ENCODE measurements around the gene FRMD4B.

The FRMD4B gene

GRCh38 chr3:69330891-69331400 lies 54.9 kb downstream of the FRMD4B start:
- TF ChIP-seq GATA2 (IDR thresholded peaks at IDR 0.05; ENCODE audit: low read depth, low read length) (no peak), GATA3 (IDR thresholded peaks at IDR 0.05; ENCODE audit: low read depth, low read length) (no peak)

GRCh38 chr3:69329892-69330291 lies 56.0 kb downstream of the FRMD4B start:
- TF ChIP-seq GATA3 (IDR thresholded peaks at IDR 0.05; ENCODE audit: low read depth, low read length), result no peak
- no peak for TF ChIP-seq GATA2 (IDR thresholded peaks at IDR 0.05; ENCODE audit: low read depth, low read length)

- TF ChIP-seq GATA3 (IDR thresholded peaks at IDR 0.05; ENCODE audit: low read depth, low read length) (no peak), GATA2 (IDR thresholded peaks at IDR 0.05; ENCODE audit: low read depth, low read length) (no peak)
These were observed 57.0 kb downstream of the FRMD4B start for GRCh38 chr3:69328963-69329302.

GRCh38 chr3:69328103-69328962 lies 57.6 kb downstream of the FRMD4B start:
- TF ChIP-seq GATA3 (IDR thresholded peaks at IDR 0.05; ENCODE audit: low read depth, low read length), result no peak
- TF ChIP-seq GATA2 (IDR thresholded peaks at IDR 0.05; ENCODE audit: low read depth, low read length), result no peak

- no peak for TF ChIP-seq GATA2 (IDR thresholded peaks at IDR 0.05; ENCODE audit: low read depth, low read length)
- TF ChIP-seq GATA3 (IDR thresholded peaks at IDR 0.05; ENCODE audit: low read depth, low read length), result no peak
These were observed 59.0 kb downstream of the FRMD4B start for GRCh38 chr3:69326855-69327300.

GRCh38 chr3:69325151-69325550 lies 60.7 kb downstream of the FRMD4B start:
- no peak for TF ChIP-seq GATA3 (IDR thresholded peaks at IDR 0.05; ENCODE audit: low read depth, low read length)

GRCh38 chr3:69324362-69325025 lies 61.4 kb downstream of the FRMD4B start:
- TF ChIP-seq GATA2 (IDR thresholded peaks at IDR 0.05; ENCODE audit: low read depth, low read length) (no peak), GATA3 (IDR thresholded peaks at IDR 0.05; ENCODE audit: low read depth, low read length) (no peak)

GRCh38 chr3:69323941-69324340 lies 61.9 kb downstream of the FRMD4B start:
- no peak for TF ChIP-seq GATA3 (IDR thresholded peaks at IDR 0.05; ENCODE audit: low read depth, low read length)
- TF ChIP-seq GATA2 (IDR thresholded peaks at IDR 0.05; ENCODE audit: low read depth, low read length), result no peak

GRCh38 chr3:69322158-69322509 lies 63.8 kb downstream of the FRMD4B start:
- TF ChIP-seq GATA3 (IDR thresholded peaks at IDR 0.05; ENCODE audit: low read depth, low read length), result no peak

GRCh38 chr3:69321301-69322157 lies 64.4 kb downstream of the FRMD4B start:
- TF ChIP-seq GATA2 (IDR thresholded peaks at IDR 0.05; ENCODE audit: low read depth, low read length) (no peak), GATA3 (IDR thresholded peaks at IDR 0.05; ENCODE audit: low read depth, low read length) (no peak)

- no peak for TF ChIP-seq GATA2 (IDR thresholded peaks at IDR 0.05; ENCODE audit: low read depth, low read length)
- no peak for TF ChIP-seq GATA3 (IDR thresholded peaks at IDR 0.05; ENCODE audit: low read depth, low read length)
These were observed 65.0 kb downstream of the FRMD4B start for GRCh38 chr3:69320871-69321271.

- TF ChIP-seq GATA3 (IDR thresholded peaks at IDR 0.05; ENCODE audit: low read depth, low read length), result no peak
- TF ChIP-seq GATA2 (IDR thresholded peaks at IDR 0.05; ENCODE audit: low read depth, low read length), result no peak
These were observed 66.2 kb downstream of the FRMD4B start for GRCh38 chr3:69319652-69320051.

GRCh38 chr3:69318410-69318809 lies 67.5 kb downstream of the FRMD4B start:
- peak; percentile 61 for TF ChIP-seq GATA3 (IDR thresholded peaks at IDR 0.05; ENCODE audit: low read depth, low read length)
- TF ChIP-seq GATA2 (IDR thresholded peaks at IDR 0.05; ENCODE audit: low read depth, low read length), result peak; percentile 87

GRCh38 chr3:69313251-69313650 lies 72.6 kb downstream of the FRMD4B start:
- TF ChIP-seq GATA2 (IDR thresholded peaks at IDR 0.05; ENCODE audit: low read depth, low read length) (no peak), GATA3 (IDR thresholded peaks at IDR 0.05; ENCODE audit: low read depth, low read length) (no peak)
